Pancreas (tissue), 10 donors: ENCODE data around the gene LRG1. TPM values are rescaled to one million over a fixed set of nuclear protein-coding genes. Genes with fewer than 3 reads are reported as not detected.

ENCODE experiments used
- ATAC-seq, 4 donors: fragments of 200-7000 bp; cut with Tn5 transposase; one replicate each; pipeline versions ENCODE4 v1.8.0 to v1.9.1; 2020; ENCODE audit warnings: mild to moderate bottlenecking in 4 of 4, moderate library complexity in 4 of 4
- DNase-seq, 6 donors: peaks; one replicate each; pipeline ENCODE4 v3.0.0-alpha.2; 2020
- FAIRE-seq: peaks from 2 replicates; lab custom pipeline; 2012; peaks lifted over from hg19 to GRCh38; lab: Jason Lieb, UNC
- H3K27ac ChIP-seq, 4 donors: fragments of 200-600 bp; sonication (generic); 1 replicate in 3 of 4; 2 replicates in 1 of 4; pipeline versions ENCODE4 v1.5.0 to v1.8.0; 2020
- H3K27me3 ChIP-seq, 4 donors: fragments of 200-600 bp; one replicate each; pipeline ENCODE4 v1.8.0; 2021
- H3K36me3 ChIP-seq, 3 donors: fragments of 200-600 bp; sonication (generic) in 1 of 3; one replicate each; pipeline versions ENCODE4 v1.5.0 to v1.8.0; 2020 to 2021
- H3K4me1 ChIP-seq, 3 donors: fragments of 200-600 bp; one replicate each; pipeline ENCODE4 v1.8.0; 2021
- H3K4me3 ChIP-seq, 4 donors: fragments of 200-600 bp; sonication (generic) in 2 of 4; one replicate each; pipeline versions ENCODE4 v1.5.0 to v1.8.0; 2020 to 2021
- H3K9me3 ChIP-seq, 4 donors: fragments of 200-600 bp; one replicate each; pipeline ENCODE4 v1.8.0; 2021
- CTCF ChIP-seq, 4 donors: fragments of 200-600 bp; sonication (generic) in 3 of 4; IDR thresholded peaks; one replicate each; pipeline versions ENCODE4 v1.5.0 to v1.8.0; 2021; ENCODE audit warnings: antibody characterized with exemption in 4 of 4
- WGBS, 2 donors: extraction: QIAGEN DNeasy Blood & Tissue Kit; methylation state at CpG; one replicate each; pipeline ENCODE4 v1.1.7; 2013; 5-methylcytosine and 5-hydroxymethylcytosine counted together
- intact Hi-C, 3 donors: fragments of 100-400 bp; cut with DNase I; formaldehyde crosslinking; loops; one replicate each; pipeline versions ENCODE4 v1.11.1 to v1.14.2; 2022
- polyA plus RNA-seq, 2 donors: library from polyadenylated mRNA; stranded (reverse); fragments of 200-250 nt; gene quantifications; one replicate each; pipeline ENCODE4 v1.2.3, GENCODE V29; 2013
- total RNA-seq, 6 donors: library from RNA; stranded (reverse); fragmentation: NEBNext Ultra II Directional in 4 of 6; extraction: Animal tissue kit (Norgen Biotek cat#: 25700) in 4 of 6; gene quantifications; one replicate each; pipeline versions ENCODE4 v1.2.1 to v1.2.4, GENCODE V29; 2021 to 2023
- donor health status: healthy with polysubstance abuse.
- donor health status: DM: no; HTN: no; CAD: no; lungs with moderate emphysema.
- donor health status: DM: no; HTN: no; CAD: no.
- donor health status: control.
- donor health status: control.
- donor health status: Bipolar disorder and iron deficiency.
- donor health status: DM: yes; HTN: yes; CAD: no.
- donor health status: DM: no; HTN: no; CAD: no.
- donor health status: DM: no; HTN: no; CAD: no.
- donor health status: DM: yes; HTN: yes; CAD: no.

The LRG1 gene
- total and polyA plus RNA-seq, 8 donors: 7.9 to 53.6 (median 18.7) TPM

- no peak for FAIRE-seq
- Histone ChIP-seq H3K4me1 (peaks cover 0 to 11% (median 10%) of the 10 kb centered on the region in 3 donors), H3K36me3 (no peaks in the 10 kb centered on the region), H3K4me3 (no peak overlapping the region), H3K9me3 (no peaks in the 10 kb centered on the region), H3K27me3 (peaks cover 0 to 14% (median 2%) of the 10 kb centered on the region in 4 donors), H3K27ac (no peak overlapping the region)
- TF ChIP-seq CTCF (IDR thresholded peaks at IDR 0.05): no peak
- no peak for DNase-seq
- no peak for ATAC-seq
- intact Hi-C loops: no loop called here
- WGBS, 2 donors: 58 to 76% methylated on average over 6 of the region's 6 CpGs
Measured at GRCh38 chr19:4586245-4586644, 46.4 kb upstream of the LRG1 start.

- WGBS, 2 donors: 61 to 80% methylated on average over 1 of the region's 1 CpG
- Histone ChIP-seq H3K4me3 (no peak overlapping the region), H3K4me1 (peaks cover 0 to 11% (median 10%) of the 10 kb centered on the region in 3 donors), H3K27ac (no peak overlapping the region), H3K9me3 (no peaks in the 10 kb centered on the region), H3K36me3 (no peaks in the 10 kb centered on the region), H3K27me3 (peaks cover 0 to 16% (median 2%) of the 10 kb centered on the region in 4 donors)
- intact Hi-C loops: no loop called here
- ATAC-seq (no peak), DNase-seq (no peak), FAIRE-seq (no peak)
- no peak for TF ChIP-seq CTCF (IDR thresholded peaks at IDR 0.05)
Measured at GRCh38 chr19:4585556-4585955, 45.7 kb upstream of the LRG1 start.

DNA sequence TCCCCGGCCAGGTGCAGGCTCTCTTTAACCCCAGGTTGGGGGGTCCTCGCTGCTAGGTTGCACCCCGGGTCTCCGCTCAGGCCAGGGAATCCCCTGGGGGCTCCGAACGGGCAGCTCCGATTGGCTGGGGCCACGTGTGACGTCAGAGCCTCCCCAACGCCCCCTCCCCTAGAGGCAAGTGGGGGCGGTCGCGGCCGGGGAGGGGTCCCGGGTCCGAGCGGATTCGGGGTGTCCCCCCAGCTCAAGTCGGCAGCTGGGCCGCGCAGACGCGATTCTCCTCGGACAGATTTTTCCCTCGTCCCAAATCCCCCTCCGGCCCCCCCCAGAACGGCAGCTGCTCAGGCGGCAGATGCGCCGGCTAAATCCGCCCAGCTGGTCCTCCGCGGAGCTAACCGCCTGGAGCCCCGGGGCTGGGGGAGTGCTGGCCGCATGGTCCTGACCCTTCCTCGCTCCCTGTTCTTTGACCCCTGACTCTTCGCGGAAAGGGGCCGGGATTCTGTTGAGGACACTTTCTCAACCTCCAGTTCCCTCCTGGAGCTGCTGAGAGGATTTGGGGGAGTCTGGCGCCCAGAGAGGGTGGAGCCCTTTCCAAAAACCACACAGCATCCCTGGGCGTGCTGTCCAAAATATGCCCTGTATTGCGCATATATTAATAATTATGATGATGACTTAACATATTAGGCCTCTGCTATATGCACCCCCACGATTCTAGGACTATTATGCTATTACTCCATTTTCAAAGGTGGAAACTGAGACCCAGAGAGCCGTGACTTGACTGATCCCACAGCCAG, 45.0 kb upstream of the LRG1 start:
- intact Hi-C loops: no loop called here
- Histone ChIP-seq H3K9me3 (no peaks in the 10 kb centered on the region), H3K4me1 (peaks cover 0 to 11% (median 10%) of the 10 kb centered on the region in 3 donors), H3K36me3 (no peaks in the 10 kb centered on the region), H3K27me3 (peaks cover 0 to 20% (median 2%) of the 10 kb centered on the region in 4 donors), H3K27ac (no peak overlapping the region), H3K4me3 (peak overlapping the region in 2 of 4 donors; percentile 33 to 40)
- TF ChIP-seq CTCF (IDR thresholded peaks at IDR 0.05): no peak
- DNase-seq (no peak), FAIRE-seq (no peak), ATAC-seq (no peak)
- WGBS, 2 donors: 12 to 16% methylated on average over 30 to 45 of the region's 45 CpGs

DNA sequence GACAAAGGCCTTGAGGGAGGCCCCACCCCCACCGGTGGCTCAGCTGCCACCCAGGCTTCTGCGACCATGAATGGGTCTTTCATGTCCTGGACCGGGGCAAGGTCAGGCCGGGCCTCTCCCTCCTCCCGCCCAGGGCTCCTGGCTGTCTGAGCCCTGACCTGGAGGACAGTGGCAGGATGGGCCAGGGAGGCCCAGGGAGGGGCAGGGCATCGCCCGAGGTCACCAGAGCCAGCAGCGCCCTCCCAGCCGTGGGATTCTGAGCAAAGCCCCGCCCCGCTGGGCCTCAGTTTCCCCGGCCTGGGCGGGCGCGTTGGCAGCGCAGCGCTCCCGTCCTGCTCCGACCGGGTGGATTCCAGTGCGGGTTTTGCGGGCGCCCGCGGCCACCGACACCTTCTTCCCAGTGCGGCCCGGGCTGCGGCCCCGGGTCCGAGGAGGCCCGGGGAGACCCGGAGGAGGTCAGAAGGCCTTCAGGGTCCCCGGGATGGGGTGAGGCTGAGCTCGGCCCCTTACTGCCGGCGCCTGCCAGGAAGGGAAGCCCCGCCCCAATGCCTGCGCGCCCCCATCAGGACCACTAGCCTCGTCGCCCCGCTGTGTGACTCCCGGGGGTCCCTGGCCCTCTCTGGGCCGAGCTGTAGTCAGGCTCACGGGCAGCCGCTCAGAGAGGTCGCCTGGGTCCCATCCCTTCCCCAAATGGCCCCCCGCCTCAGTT, 44.3 kb upstream of the LRG1 start:
- intact Hi-C loops: no loop called here
- FAIRE-seq: no peak
- peak overlapping the region in 3 of 4 donors; percentile 8 to 40 (median 33) for H3K4me3 ChIP-seq
- no peaks in the 10 kb centered on the region for H3K36me3 ChIP-seq
- no peak for DNase-seq
- H3K9me3 ChIP-seq: no peaks in the 10 kb centered on the region
- peaks cover 0 to 11% (median 10%) of the 10 kb centered on the region in 3 donors for H3K4me1 ChIP-seq
- ATAC-seq: peak; percentile 64 to 76 (median 68)
- no peak for TF ChIP-seq CTCF (IDR thresholded peaks at IDR 0.05)
- H3K27me3 ChIP-seq: peaks cover 0 to 20% (median 2%) of the 10 kb centered on the region in 4 donors
- WGBS, 2 donors: 1 to 2% methylated on average over 34 to 49 of the region's 49 CpGs
- no peak overlapping the region for H3K27ac ChIP-seq
